ENCODE measurements around the gene NGEF. TPM values are rescaled to one million over a fixed set of nuclear protein-coding genes. Genes with fewer than 3 reads are reported as not detected.

Gene NGEF
- total and polyA plus RNA-seq, 2 donors from 2014 or later = 4.8 to 5.3 TPM

DNA sequence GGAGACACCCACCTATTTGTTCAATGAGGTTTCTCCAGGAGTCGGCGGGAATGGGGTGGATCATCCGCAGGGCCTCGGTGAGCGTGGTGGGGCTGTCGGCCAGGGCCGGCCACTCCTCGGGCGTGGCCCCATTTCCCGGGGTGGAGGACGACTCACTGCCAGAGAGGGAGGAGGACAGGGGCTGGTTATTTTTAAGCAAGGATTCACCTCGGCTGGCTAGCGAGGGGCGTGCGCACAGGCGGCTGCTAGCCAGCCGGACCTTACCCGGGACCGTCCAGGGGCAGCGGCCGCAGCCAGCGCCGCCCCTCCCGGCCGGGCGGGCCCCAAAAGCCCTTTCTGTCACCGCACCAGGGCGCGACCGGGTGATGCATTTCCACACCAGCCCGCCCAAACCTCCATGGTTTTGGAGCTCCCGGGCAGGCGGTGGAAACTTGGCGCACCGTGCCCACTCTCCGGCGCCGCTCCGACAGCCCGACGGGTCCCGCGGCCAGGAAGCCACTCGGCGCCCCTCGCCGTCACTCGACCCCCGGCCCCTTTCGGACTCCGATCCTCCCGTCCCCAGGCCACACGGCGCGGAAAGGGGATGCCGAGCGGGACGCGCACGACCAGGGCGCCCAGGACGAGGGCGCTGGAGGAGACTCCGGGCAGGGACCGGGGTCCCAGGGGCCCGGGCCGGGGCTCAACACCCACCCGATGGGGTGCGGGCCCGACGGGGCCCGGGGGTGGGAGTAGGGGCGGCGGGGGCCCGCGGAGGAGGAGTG is 85.8 kb downstream of the NGEF start:
- FAIRE-seq = no peak
- no peak overlapping the region for H3K4me3 ChIP-seq (ENCODE audit: low read length in 3 of 3)
- no peak overlapping the region for H3K27ac ChIP-seq (ENCODE audit: low read depth in 2 of 2, low read length in 2 of 2)
- TF ChIP-seq, protein P1, sequence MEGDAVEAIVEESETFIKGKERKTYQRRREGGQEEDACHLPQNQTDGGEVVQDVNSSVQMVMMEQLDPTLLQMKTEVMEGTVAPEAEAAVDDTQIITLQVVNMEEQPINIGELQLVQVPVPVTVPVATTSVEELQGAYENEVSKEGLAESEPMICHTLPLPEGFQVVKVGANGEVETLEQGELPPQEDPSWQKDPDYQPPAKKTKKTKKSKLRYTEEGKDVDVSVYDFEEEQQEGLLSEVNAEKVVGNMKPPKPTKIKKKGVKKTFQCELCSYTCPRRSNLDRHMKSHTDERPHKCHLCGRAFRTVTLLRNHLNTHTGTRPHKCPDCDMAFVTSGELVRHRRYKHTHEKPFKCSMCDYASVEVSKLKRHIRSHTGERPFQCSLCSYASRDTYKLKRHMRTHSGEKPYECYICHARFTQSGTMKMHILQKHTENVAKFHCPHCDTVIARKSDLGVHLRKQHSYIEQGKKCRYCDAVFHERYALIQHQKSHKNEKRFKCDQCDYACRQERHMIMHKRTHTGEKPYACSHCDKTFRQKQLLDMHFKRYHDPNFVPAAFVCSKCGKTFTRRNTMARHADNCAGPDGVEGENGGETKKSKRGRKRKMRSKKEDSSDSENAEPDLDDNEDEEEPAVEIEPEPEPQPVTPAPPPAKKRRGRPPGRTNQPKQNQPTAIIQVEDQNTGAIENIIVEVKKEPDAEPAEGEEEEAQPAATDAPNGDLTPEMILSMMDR (IDR thresholded peaks at IDR 0.05; ENCODE audit: borderline replicate concordance, extremely low read depth, insufficient read depth) = no peak
- H3K9ac ChIP-seq (ENCODE audit: low read length in 3 of 3) = no peak overlapping the region
- H3K4me1 ChIP-seq (ENCODE audit: control insufficient read depth in 2 of 3, insufficient read depth in 2 of 3, low read depth in 1 of 3, low read length in 3 of 3) = peaks cover 0 to 2% (median 0%) of the 10 kb centered on the region in 3 donors
- intact Hi-C loops (cut with DNase I) = no loop called here
- DNase-seq = peak in 3 of 5 donors; percentile 21 to 49 (median 28)
- H3K27me3 ChIP-seq (ENCODE audit: control insufficient read depth, insufficient read depth, low read length) = peaks cover 24% of the 10 kb centered on the region
- no peaks in the 10 kb centered on the region for H3K36me3 ChIP-seq (ENCODE audit: control insufficient read depth in 2 of 3, insufficient read depth in 3 of 3, low read length in 3 of 3)
- peaks cover 2 to 4% (median 2%) of the 10 kb centered on the region in 3 donors for H3K9me3 ChIP-seq (ENCODE audit: control insufficient read depth in 2 of 3, insufficient read depth in 1 of 3, low read length in 3 of 3)

DNA sequence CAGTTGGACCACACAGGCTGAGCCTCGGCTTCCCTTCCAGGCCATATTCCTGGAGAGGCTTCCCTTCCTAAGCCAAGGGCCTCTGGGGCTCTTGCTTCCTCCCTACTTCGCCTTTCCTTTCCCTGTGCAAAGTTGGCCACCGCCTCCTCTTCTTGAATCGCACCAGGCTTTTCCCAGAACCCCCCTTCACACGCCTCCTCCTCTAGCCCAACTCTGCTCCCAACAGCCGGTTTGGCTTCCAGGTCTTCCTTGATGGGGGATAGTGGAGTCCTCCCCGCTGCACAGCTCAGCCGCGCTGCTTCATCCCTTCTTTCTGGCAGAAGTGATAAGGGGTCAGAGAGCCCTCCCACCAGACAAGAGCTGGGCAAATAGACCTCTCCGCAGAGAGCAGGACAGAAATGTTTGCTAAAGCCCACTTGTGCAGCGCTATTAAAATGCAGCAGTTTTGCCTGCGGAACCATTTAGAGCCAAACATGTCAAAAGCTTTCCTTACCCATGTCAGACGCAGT is 86.6 kb downstream of the NGEF start:
- Histone ChIP-seq H3K4me3 (ENCODE audit: low read length in 3 of 3) (no peak overlapping the region), H3K27ac (ENCODE audit: low read depth in 2 of 2, low read length in 2 of 2) (no peak overlapping the region), H3K36me3 (ENCODE audit: control insufficient read depth in 2 of 3, insufficient read depth in 3 of 3, low read length in 3 of 3) (no peaks in the 10 kb centered on the region), H3K9ac (ENCODE audit: low read length in 3 of 3) (no peak overlapping the region), H3K27me3 (ENCODE audit: control insufficient read depth, insufficient read depth, low read length) (peaks cover 24% of the 10 kb centered on the region), H3K9me3 (ENCODE audit: control insufficient read depth in 2 of 3, insufficient read depth in 1 of 3, low read length in 3 of 3) (peaks cover 2 to 4% (median 2%) of the 10 kb centered on the region in 3 donors), H3K4me1 (ENCODE audit: control insufficient read depth in 2 of 3, insufficient read depth in 2 of 3, low read depth in 1 of 3, low read length in 3 of 3) (peaks cover 0 to 2% (median 0%) of the 10 kb centered on the region in 3 donors)
- DNase-seq (peak in 1 of 5 donors; percentile 40), FAIRE-seq (no peak)
- TF ChIP-seq, protein P1 (IDR thresholded peaks at IDR 0.05; ENCODE audit: borderline replicate concordance, extremely low read depth, insufficient read depth) = no peak
- intact Hi-C loops (cut with DNase I) = no loop called here

DNA sequence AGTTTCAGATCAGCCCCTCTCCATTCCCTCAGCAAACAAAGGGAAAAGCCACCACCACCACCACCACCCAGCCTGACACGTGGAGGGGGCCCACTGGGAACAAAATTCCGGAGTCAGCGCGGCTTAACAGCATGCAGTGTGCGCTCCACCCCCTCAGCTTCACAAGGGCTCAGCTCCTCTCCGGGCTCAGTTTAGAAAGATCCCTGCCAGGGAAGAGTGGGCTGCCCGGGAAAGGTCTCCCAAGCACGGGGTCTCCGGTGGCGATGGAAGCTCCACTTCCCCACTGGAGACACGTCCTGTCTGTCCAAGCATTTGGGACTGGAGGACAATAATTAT is 87.3 kb downstream of the NGEF start:
- FAIRE-seq = no peak
- no peak overlapping the region for H3K27ac ChIP-seq (ENCODE audit: low read depth in 2 of 2, low read length in 2 of 2)
- no peak overlapping the region for H3K4me3 ChIP-seq (ENCODE audit: low read length in 3 of 3)
- H3K9ac ChIP-seq (ENCODE audit: low read length in 3 of 3) = no peak overlapping the region
- TF ChIP-seq, protein P1 (IDR thresholded peaks at IDR 0.05; ENCODE audit: borderline replicate concordance, extremely low read depth, insufficient read depth) = no peak
- H3K4me1 ChIP-seq (ENCODE audit: control insufficient read depth in 2 of 3, insufficient read depth in 2 of 3, low read depth in 1 of 3, low read length in 3 of 3) = peaks cover 0 to 2% (median 0%) of the 10 kb centered on the region in 3 donors
- no peaks in the 10 kb centered on the region for H3K36me3 ChIP-seq (ENCODE audit: control insufficient read depth in 2 of 3, insufficient read depth in 3 of 3, low read length in 3 of 3)
- DNase-seq = no peak
- peaks cover 2 to 4% (median 2%) of the 10 kb centered on the region in 3 donors for H3K9me3 ChIP-seq (ENCODE audit: control insufficient read depth in 2 of 3, insufficient read depth in 1 of 3, low read length in 3 of 3)
- intact Hi-C loops (cut with DNase I) = no loop called here
- peaks cover 24% of the 10 kb centered on the region for H3K27me3 ChIP-seq (ENCODE audit: control insufficient read depth, insufficient read depth, low read length)
